ENCODE results near the gene UBE2H. TPM values are rescaled to one million over a fixed set of nuclear protein-coding genes. Genes with fewer than 3 reads are reported as not detected.

The UBE2H gene
- total and polyA plus RNA-seq, 10 of the 15 experiments (the other 5 are each of a cell fraction or from before 2014, with no cell fraction given) = 15.6 to 75.5 (median 32.8) TPM

- peak; percentile 83 for TF ChIP-seq NKRF (conservative IDR thresholded peaks at IDR 0.05)
- TF ChIP-seq RCOR1 (conservative IDR thresholded peaks at IDR 0.05; ENCODE audit: low read depth, low read length) = no peak
- TF ChIP-seq CHD1 (IDR thresholded peaks at IDR 0.05; ENCODE audit: low read depth, low read length) = peak; percentile 59; the same call in 1 of the 2 replicates
- TF ChIP-seq TAF1 (IDR thresholded peaks at IDR 0.05; ENCODE audit: borderline replicate concordance, low read depth, low read length) = peak; percentile 43; the same call in 1 of the 2 replicates
- TF ChIP-seq CTCF (IDR thresholded peaks at IDR 0.05 in 2 of 3, conservative IDR thresholded peaks at IDR 0.05 in 1 of 3; ENCODE audit: control insufficient read depth in 2 of 3, extremely low read depth in 1 of 3, insufficient read depth in 1 of 3, low read depth in 3 of 3, low read length in 3 of 3) = no peak
- TF ChIP-seq HDGF (IDR thresholded peaks at IDR 0.05) = 0 out of 2 replicates have a peak, but pooled peaks have one; percentile 50
- peak; percentile 16; the same call in 1 of the 2 replicates for TF ChIP-seq RAD51 (IDR thresholded peaks at IDR 0.05)
- no peak for TF ChIP-seq SRF (IDR thresholded peaks at IDR 0.05; ENCODE audit: low read depth in 2 of 2, low read length in 2 of 2)
- 0 out of 2 replicates have a peak, but pooled peaks have one; percentile 28 for TF ChIP-seq MAX (IDR thresholded peaks at IDR 0.05; ENCODE audit: low read depth, low read length)
- TF ChIP-seq HDAC6 (IDR thresholded peaks at IDR 0.05; ENCODE audit: unreplicated experiment) = no peak
- no peak; the same call in 1 of the 2 replicates for TF ChIP-seq IKZF1 (conservative IDR thresholded peaks at IDR 0.05)
- no peak for TF ChIP-seq CREM (IDR thresholded peaks at IDR 0.05; ENCODE audit: low read depth)
- no peak for TF ChIP-seq ZBTB33 (IDR thresholded peaks at IDR 0.05)
- TF ChIP-seq SREBF2 (IDR thresholded peaks at IDR 0.05; ENCODE audit: low read length) = no peak
- TF ChIP-seq PRDM15 (CRISPR knock-in tag; IDR thresholded peaks at IDR 0.05) = no peak
- no peak for TF ChIP-seq IRF4 (IDR thresholded peaks at IDR 0.05; ENCODE audit: low read depth, low read length)
- no peak for TF ChIP-seq IRF3 (IDR thresholded peaks at IDR 0.05)
- no peak for TF ChIP-seq TBL1XR1 (IDR thresholded peaks at IDR 0.05; ENCODE audit: low read depth, low read length)
- TF ChIP-seq ZZZ3 (IDR thresholded peaks at IDR 0.05; ENCODE audit: control insufficient read depth, insufficient read length, low read depth) = no peak
- no peak for TF ChIP-seq EED (IDR thresholded peaks at IDR 0.05; ENCODE audit: low read depth)
- TF ChIP-seq IKZF2 (IDR thresholded peaks at IDR 0.05) = no peak
Observed at GRCh38 chr7:129948877-129949291, 3.9 kb downstream of the UBE2H start (continued).

Data from GM12878 (cell line).